GM04504 (cell line): ENCODE measurements around the gene NLRP13.

Experiments used
- DNase-seq: peaks from one replicate; pipeline ENCODE4 v3.0.0-alpha.2; 2012; ENCODE audit warnings: low read depth

The NLRP13 gene

GRCh38 chr19:55901369-55902079, 30.6 kb downstream of the NLRP13 start:
- DNase-seq: no peak

DNA sequence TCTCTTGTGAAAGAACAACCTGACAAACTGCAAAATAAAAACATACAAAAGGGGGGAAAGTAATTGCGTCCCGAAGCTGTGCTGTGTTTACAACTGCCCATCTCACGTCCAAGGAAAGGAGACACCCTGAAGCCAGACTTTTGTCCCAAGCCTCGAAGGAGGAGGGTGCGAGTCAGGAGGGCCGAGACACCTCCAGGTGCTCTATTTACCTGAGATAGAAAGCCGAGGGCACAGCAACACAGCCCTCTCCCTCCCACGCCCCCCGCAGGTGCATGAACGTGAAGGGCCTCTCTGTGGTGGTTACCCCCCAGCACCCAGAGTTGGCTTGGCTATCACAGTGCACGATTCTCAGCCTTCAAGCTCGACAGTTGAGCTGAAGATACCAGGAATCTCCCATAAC, 33.2 kb downstream of the NLRP13 start:
- DNase-seq: no peak

- no peak for DNase-seq
These were observed 49.5 kb downstream of the NLRP13 start for GRCh38 chr19:55882626-55883025.

DNA sequence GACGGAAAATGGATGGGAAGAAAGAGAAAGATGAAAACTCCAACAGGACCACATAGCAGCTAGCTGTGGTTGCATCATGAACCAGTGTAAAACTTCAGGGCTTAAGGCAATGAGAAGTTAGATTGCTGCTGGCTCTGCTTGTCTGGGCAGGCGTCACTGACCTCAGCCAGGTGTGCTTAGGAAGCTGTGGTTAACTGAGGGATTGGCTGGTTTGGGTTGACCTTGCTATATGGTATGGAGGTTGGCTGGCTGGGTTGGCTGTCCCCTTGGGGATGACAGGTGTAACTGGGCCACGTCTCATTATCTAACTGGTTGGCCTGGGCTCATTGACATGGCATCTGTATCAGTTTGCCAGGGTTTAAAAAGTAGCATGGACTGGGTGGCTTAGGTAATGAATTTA, 54.9 kb downstream of the NLRP13 start:
- DNase-seq: no peak

DNA sequence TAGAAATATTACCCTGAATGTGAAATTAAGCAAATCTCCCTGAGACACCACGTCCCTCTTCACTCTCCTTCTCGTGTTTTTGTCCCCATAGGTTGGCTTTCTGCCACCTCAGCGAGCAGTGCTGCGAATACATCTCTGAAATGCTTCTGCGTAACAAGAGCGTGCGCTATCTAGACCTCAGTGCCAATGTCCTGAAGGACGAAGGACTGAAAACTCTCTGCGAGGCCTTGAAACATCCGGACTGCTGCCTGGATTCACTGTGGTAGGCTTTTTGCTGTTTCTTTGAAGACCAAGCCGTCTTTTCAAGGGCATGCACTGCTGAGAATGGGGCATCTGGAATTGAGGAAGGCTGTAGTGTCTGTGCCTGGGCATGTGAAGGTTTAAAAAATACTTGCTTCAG, 61.4 kb downstream of the NLRP13 start:
- DNase-seq: no peak

GRCh38 chr19:55867101-55867500, 65.0 kb downstream of the NLRP13 start:
- no peak for DNase-seq

GRCh38 chr19:55866521-55866920, 65.6 kb downstream of the NLRP13 start:
- DNase-seq: no peak

- no peak for DNase-seq
These were observed 73.2 kb downstream of the NLRP13 start for GRCh38 chr19:55858969-55859368.

DNA sequence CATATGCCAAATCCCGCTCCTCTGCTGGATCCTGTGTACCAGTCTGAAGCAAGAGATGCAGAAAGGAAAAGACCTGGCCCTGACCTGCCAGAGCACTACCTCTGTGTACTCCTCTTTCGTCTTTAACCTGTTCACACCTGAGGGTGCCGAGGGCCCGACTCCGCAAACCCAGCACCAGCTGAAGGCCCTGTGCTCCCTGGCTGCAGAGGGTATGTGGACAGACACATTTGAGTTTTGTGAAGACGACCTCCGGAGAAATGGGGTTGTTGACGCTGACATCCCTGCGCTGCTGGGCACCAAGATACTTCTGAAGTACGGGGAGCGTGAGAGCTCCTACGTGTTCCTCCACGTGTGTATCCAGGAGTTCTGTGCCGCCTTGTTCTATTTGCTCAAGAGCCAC, 73.7 kb downstream of the NLRP13 start:
- DNase-seq: no peak

GRCh38 chr19:55857974-55858373, 74.2 kb downstream of the NLRP13 start:
- DNase-seq: no peak

DNA sequence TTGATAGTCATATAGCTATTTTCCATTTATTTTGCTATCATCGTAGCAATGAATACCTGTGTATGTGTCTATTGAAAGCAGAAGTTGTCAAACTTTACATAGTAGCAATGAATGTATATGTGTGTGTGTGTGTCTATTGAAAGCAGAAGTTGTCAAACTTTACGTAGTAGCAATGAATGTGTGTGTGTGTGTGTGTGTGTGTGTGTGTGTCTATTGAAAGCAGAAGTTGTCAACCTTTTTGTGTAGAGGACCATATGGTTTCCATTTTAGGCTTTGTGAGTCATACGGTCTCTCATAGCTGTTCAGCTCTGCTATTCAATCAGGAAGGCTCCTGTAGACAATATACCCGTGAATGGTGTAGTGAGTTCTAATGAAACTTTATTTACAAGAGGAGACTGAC, 75.0 kb downstream of the NLRP13 start:
- no peak for DNase-seq

DNA sequence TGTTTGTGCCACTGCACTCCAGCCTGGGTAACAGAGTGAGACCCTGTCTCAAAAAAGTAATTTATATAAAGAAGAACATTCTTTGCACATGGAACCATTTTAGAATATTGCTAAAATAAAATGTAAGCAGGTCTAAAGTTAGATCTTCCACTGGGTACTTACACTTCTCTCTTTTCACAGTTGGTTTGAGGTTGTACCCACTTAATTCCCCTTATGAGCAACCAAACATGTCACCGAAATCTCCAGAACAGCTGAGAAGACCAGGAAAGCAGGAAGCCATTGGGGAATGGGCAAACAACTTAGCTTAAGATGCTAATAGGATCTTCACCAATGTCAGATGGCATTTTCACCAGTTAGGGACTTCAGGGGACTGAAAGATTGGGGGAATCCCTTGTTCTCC, 77.0 kb downstream of the NLRP13 start:
- no peak for DNase-seq
